ENCODE measurements around the gene NR4A3. TPM values are rescaled to one million over a fixed set of nuclear protein-coding genes. Genes with fewer than 3 reads are reported as not detected.

Gene NR4A3
- total RNA-seq, 3 donors from 2014 or later (not counting 1 experiment from before 2014, with no cell fraction given), result 31.1 to 43.4 (median 38.6) TPM

DNA sequence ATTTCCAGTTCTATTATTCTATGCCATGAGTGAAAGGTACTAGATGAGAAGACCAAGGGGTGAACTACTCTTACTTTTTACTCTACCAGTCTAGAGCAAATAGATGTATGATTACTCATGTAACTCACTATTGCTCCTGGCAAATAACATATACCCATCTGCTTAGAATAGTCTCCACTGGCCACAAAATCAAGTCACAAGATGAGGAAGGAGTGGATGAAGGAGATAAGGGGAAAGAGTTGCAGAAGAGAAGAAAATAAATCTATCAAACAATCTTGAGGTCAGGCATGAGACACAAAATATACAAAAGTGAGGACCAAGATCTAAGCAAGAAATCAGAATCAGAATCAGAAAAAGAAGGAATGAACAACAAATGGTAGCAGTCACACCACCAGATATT is 13.7 kb upstream of the NR4A3 start:
- Mint-ChIP-seq H3K27me3 (ENCODE audit: low read depth in 2 of 2) (no peaks in the 10 kb centered on the region), H3K27ac (peak overlapping the region; percentile 2 to 35), H3K9me3 (no peaks in the 10 kb centered on the region), H3K4me1 (peaks cover 10% of the 10 kb centered on the region in 2 donors), H3K36me3 (no peaks in the 10 kb centered on the region), H3K4me3 (no peak overlapping the region)
- TF ChIP-seq, protein P1, sequence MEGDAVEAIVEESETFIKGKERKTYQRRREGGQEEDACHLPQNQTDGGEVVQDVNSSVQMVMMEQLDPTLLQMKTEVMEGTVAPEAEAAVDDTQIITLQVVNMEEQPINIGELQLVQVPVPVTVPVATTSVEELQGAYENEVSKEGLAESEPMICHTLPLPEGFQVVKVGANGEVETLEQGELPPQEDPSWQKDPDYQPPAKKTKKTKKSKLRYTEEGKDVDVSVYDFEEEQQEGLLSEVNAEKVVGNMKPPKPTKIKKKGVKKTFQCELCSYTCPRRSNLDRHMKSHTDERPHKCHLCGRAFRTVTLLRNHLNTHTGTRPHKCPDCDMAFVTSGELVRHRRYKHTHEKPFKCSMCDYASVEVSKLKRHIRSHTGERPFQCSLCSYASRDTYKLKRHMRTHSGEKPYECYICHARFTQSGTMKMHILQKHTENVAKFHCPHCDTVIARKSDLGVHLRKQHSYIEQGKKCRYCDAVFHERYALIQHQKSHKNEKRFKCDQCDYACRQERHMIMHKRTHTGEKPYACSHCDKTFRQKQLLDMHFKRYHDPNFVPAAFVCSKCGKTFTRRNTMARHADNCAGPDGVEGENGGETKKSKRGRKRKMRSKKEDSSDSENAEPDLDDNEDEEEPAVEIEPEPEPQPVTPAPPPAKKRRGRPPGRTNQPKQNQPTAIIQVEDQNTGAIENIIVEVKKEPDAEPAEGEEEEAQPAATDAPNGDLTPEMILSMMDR (IDR thresholded peaks at IDR 0.05), result no peak
- intact Hi-C loops (cut with micrococcal nuclease), result loop anchor here (1.0 to 10.0 kb wide), 3 partner anchors 98 to 517 kb away; partner anchors contain the start of gene STX17
- H3K36me3 ChIP-seq (ENCODE audit: control insufficient read depth, insufficient read depth, low read length), result no peaks in the 10 kb centered on the region
- DNase-seq (no peak), ATAC-seq (peak in 1 of 3 donors; percentile 50)
- no peaks in the 10 kb centered on the region for H3K9me3 ChIP-seq (ENCODE audit: control insufficient read depth, insufficient read depth, low read length)
- no peak overlapping the region for H3K4me3 ChIP-seq (ENCODE audit: low read length)
- no peaks in the 10 kb centered on the region for H3K27me3 ChIP-seq (ENCODE audit: control insufficient read depth, insufficient read depth, low read length)
- H3K4me1 ChIP-seq (ENCODE audit: control insufficient read depth, insufficient read depth, low read length), result no peaks in the 10 kb centered on the region
- H3K27ac ChIP-seq (ENCODE audit: low read length), result no peak overlapping the region

- peaks cover 10% of the 10 kb centered on the region in 2 donors for H3K4me1 Mint-ChIP-seq
- DNase-seq (no peak), ATAC-seq (peak in 1 of 3 donors; percentile 31)
- intact Hi-C loops (cut with micrococcal nuclease), result loop anchor here (10.0 kb wide), 1 partner anchor 516 kb away; no protein-coding TSS in a partner anchor
- H3K4me1 ChIP-seq (ENCODE audit: control insufficient read depth, insufficient read depth, low read length), result no peaks in the 10 kb centered on the region
- no peaks in the 10 kb centered on the region for H3K36me3 Mint-ChIP-seq
- no peaks in the 10 kb centered on the region for H3K9me3 ChIP-seq (ENCODE audit: control insufficient read depth, insufficient read depth, low read length)
- TF ChIP-seq, protein P1 (IDR thresholded peaks at IDR 0.05), result no peak
- WGBS (ENCODE audit: insufficient coverage), result 91% methylated on average over 2 of the region's 2 CpGs
- H3K4me3 Mint-ChIP-seq, result no peak overlapping the region
- H3K27me3 ChIP-seq (ENCODE audit: control insufficient read depth, insufficient read depth, low read length), result no peaks in the 10 kb centered on the region
- H3K9me3 Mint-ChIP-seq, result no peaks in the 10 kb centered on the region
- H3K4me3 ChIP-seq (ENCODE audit: low read length), result no peak overlapping the region
- no peaks in the 10 kb centered on the region for H3K36me3 ChIP-seq (ENCODE audit: control insufficient read depth, insufficient read depth, low read length)
- H3K27ac Mint-ChIP-seq, result peak overlapping the region; percentile 2 to 35
- peaks cover 0 to 1% of the 10 kb centered on the region in 2 donors for H3K27me3 Mint-ChIP-seq (ENCODE audit: low read depth in 2 of 2)
- H3K27ac ChIP-seq (ENCODE audit: low read length), result no peak overlapping the region
Observed at GRCh38 chr9:99808454-99808853, 13.2 kb upstream of the NR4A3 start.

DNA sequence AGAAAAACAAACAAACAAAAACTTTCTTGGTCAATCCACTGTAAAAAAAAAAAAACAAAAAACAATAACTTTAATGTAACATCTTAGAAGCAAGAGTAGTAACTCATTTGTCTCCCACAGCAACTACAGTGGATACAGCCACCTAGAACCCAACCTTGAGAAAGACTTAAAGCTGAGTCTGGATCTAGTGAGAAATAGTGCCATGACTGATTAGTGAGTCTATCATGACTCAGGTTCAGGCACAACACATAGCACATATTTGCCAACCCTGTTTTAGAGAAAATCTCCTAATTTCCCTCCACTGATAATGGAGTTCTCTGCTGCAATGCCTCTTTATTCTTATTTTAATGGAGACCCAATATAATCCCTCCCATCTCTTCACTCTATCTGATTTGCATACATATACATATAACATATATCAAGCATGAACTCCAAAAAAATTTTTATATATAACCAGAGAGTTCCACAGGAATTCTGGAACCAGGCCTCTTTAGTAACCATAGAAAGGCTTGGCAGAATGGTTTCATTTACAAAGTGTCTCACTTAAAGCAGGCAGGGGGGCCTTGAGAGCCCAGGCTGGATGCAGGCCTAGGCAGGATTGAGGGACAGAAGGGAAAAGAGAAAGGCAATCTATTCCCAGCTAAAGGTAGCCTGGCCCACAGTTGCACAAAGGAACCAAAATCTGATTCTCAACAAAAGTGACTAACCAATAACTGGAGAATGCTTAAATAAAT is 11.9 kb upstream of the NR4A3 start:
- H3K9me3 ChIP-seq (ENCODE audit: control insufficient read depth, insufficient read depth, low read length), result no peaks in the 10 kb centered on the region
- H3K4me3 Mint-ChIP-seq, result no peak overlapping the region
- no peak overlapping the region for H3K4me3 ChIP-seq (ENCODE audit: low read length)
- ATAC-seq, result no peak
- H3K27me3 ChIP-seq (ENCODE audit: control insufficient read depth, insufficient read depth, low read length), result no peaks in the 10 kb centered on the region
- H3K9me3 Mint-ChIP-seq, result no peaks in the 10 kb centered on the region
- intact Hi-C loops (cut with micrococcal nuclease), result loop anchor here (10.0 kb wide), 1 partner anchor 515 kb away; no protein-coding TSS in a partner anchor
- peaks cover 0 to 4% of the 10 kb centered on the region in 2 donors for H3K27me3 Mint-ChIP-seq (ENCODE audit: low read depth in 2 of 2)
- no peaks in the 10 kb centered on the region for H3K36me3 Mint-ChIP-seq
- no peaks in the 10 kb centered on the region for H3K4me1 ChIP-seq (ENCODE audit: control insufficient read depth, insufficient read depth, low read length)
- DNase-seq, result no peak
- H3K36me3 ChIP-seq (ENCODE audit: control insufficient read depth, insufficient read depth, low read length), result no peaks in the 10 kb centered on the region
- no peak overlapping the region for H3K27ac Mint-ChIP-seq
- H3K4me1 Mint-ChIP-seq, result peaks cover 10% of the 10 kb centered on the region in 2 donors
- H3K27ac ChIP-seq (ENCODE audit: low read length), result no peak overlapping the region
- TF ChIP-seq, protein P1 (IDR thresholded peaks at IDR 0.05), result no peak

Data from natural killer cell (primary cell).